Astrocyte (in vitro differentiated cells and primary cell): ENCODE data around the gene AIF1. TPM values are rescaled to one million over a fixed set of nuclear protein-coding genes. Genes with fewer than 3 reads are reported as not detected.

Experiments
- DNase-seq: peaks from one replicate; pipeline ENCODE4 v3.0.0-alpha.2; 2010; ENCODE audit warnings: low read depth
- FAIRE-seq: peaks from 2 replicates; lab custom pipeline; 2011; peaks lifted over from hg19 to GRCh38; lab: Jason Lieb, UNC
- H2AFZ ChIP-seq: 2 replicates; pipeline ENCODE4 v1.6.0; 2012; ENCODE audit warnings: low read depth, low read length, inconsistent platforms
- H3K27ac ChIP-seq: 2 replicates; pipeline ENCODE4 v1.5.1; 2011; ENCODE audit warnings: low read depth, low read length, inconsistent platforms
- H3K27me3 ChIP-seq: 2 replicates; pipeline ENCODE4 v1.6.0; 2011; ENCODE audit warnings: low read length, inconsistent platforms; ENCODE audit not compliant: insufficient read depth
- H3K36me3 ChIP-seq: 2 replicates; pipeline ENCODE4 v1.5.1; 2011; ENCODE audit warnings: low read length, inconsistent platforms; ENCODE audit not compliant: insufficient read depth
- H3K4me1 ChIP-seq: 2 replicates; pipeline ENCODE4 v1.5.1; 2011; ENCODE audit warnings: low read length, inconsistent platforms; ENCODE audit not compliant: insufficient read depth
- H3K4me2 ChIP-seq: 2 replicates; pipeline ENCODE4 v1.6.0; 2012; ENCODE audit warnings: low read length, inconsistent platforms
- H3K4me3 ChIP-seq: 2 replicates; pipeline ENCODE4 v1.5.1; 2011; ENCODE audit warnings: low read depth, mild to moderate bottlenecking, low read length, inconsistent platforms; ENCODE audit not compliant: insufficient read depth
- H3K79me2 ChIP-seq: 2 replicates; pipeline ENCODE4 v1.6.0; 2012; ENCODE audit warnings: mild to moderate bottlenecking, low read length, inconsistent platforms; ENCODE audit not compliant: insufficient read depth
- H3K9ac ChIP-seq: 2 replicates; pipeline ENCODE4 v1.6.0; 2012; ENCODE audit warnings: mild to moderate bottlenecking, low read length, inconsistent platforms
- H3K9me3 ChIP-seq: 2 replicates; pipeline ENCODE4 v1.5.1; 2012; ENCODE audit warnings: low read depth, mild to moderate bottlenecking, low read length, inconsistent platforms; ENCODE audit not compliant: insufficient read depth
- H4K20me1 ChIP-seq: 2 replicates; pipeline ENCODE4 v1.6.0; 2012; ENCODE audit warnings: low read length, inconsistent platforms; ENCODE audit not compliant: insufficient read depth
- H3K27ac Mint-ChIP-seq: one replicate; pipeline ENCODE4 v1.8.0; 2021; ENCODE audit warnings: mild to moderate bottlenecking, mixed read lengths; ENCODE audit not compliant: unreplicated experiment
- H3K27me3 Mint-ChIP-seq: one replicate; pipeline ENCODE4 v1.8.0; 2021; ENCODE audit warnings: low read depth, mixed read lengths; ENCODE audit not compliant: unreplicated experiment
- H3K36me3 Mint-ChIP-seq: one replicate; pipeline ENCODE4 v1.8.0; 2021; ENCODE audit warnings: low read depth, mixed read lengths; ENCODE audit not compliant: unreplicated experiment
- H3K4me1 Mint-ChIP-seq: one replicate; pipeline ENCODE4 v1.8.0; 2021; ENCODE audit warnings: low read depth, mixed read lengths; ENCODE audit not compliant: unreplicated experiment
- H3K4me3 Mint-ChIP-seq: one replicate; pipeline ENCODE4 v1.8.0; 2021; ENCODE audit warnings: mild to moderate bottlenecking, moderate library complexity, mixed read lengths; ENCODE audit not compliant: unreplicated experiment
- H3K9me3 Mint-ChIP-seq: one replicate; pipeline ENCODE4 v1.8.0; 2021; ENCODE audit warnings: mild to moderate bottlenecking, mixed read lengths; ENCODE audit not compliant: unreplicated experiment
- EZH2 ChIP-seq: IDR thresholded peaks from 2 replicates; pipeline ENCODE4 v1.6.1; 2012; ENCODE audit warnings: mild to moderate bottlenecking, low read length, inconsistent platforms; ENCODE audit not compliant: insufficient read depth
- total RNA-seq: library from RNA; stranded (reverse); gene quantifications from 2 replicates; pipeline ENCODE4 v1.2.1, GENCODE V29; 2021
- TF ChIP-seq, protein P1 (sequence below): IDR thresholded peaks from 2 replicates; pipeline ENCODE4 v1.5.1; 2011; ENCODE audit warnings: low read depth, mild to moderate bottlenecking, inconsistent platforms, low read length, moderate library complexity; ENCODE audit not compliant: insufficient read depth

Gene AIF1
- total RNA-seq, 1 donor from 2014 or later: not detected

DNA sequence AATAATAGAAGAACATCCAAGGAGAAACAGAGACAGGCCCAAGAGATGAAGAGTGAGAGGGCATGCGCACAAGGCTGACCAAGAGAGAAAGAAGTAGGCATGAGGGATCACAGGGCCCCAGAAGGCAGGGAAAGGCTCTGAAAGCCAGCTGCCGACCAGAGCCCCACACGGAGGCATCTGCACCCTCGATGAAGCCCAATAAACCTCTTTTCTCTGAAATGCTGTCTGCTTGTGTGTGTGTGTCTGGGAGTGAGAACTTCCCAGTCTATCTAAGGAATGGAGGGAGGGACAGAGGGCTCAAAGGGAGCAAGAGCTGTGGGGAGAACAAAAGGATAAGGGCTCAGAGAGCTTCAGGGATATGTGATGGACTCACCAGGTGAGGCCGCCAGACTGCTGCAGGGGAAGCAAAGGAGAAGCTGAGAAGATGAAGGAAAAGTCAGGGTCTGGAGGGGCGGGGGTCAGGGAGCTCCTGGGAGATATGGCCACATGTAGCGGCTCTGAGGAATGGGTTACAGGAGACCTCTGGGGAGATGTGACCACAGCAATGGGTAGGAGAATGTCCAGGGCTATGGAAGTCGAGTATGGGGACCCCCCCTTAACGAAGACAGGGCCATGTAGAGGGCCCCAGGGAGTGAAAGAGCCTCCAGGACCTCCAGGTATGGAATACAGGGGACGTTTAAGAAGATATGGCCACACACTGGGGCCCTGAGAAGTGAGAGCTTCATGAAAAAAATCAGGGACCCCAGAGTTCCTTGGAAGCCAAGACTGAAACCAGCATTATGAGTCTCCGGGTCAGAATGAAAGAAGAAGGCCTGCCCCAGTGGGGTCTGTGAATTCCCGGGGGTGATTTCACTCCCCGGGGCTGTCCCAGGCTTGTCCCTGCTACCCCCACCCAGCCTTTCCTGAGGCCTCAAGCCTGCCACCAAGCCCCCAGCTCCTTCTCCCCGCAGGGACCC is 40.6 kb upstream of the AIF1 start:
- no peak overlapping the region for H3K4me2 ChIP-seq
- H3K36me3 Mint-ChIP-seq: no peaks in the 10 kb centered on the region
- H3K79me2 ChIP-seq: no peaks in the 10 kb centered on the region
- no peaks in the 10 kb centered on the region for H3K9me3 Mint-ChIP-seq
- H3K27me3 ChIP-seq: peaks cover 3% of the 10 kb centered on the region
- H3K4me3 ChIP-seq: no peak overlapping the region
- no peaks in the 10 kb centered on the region for H3K9me3 ChIP-seq
- peaks cover 12% of the 10 kb centered on the region for H3K4me1 Mint-ChIP-seq
- H3K27ac ChIP-seq: no peak overlapping the region
- DNase-seq (no peak), FAIRE-seq (no peak)
- no peaks in the 10 kb centered on the region for H3K36me3 ChIP-seq
- no peaks in the 10 kb centered on the region for H4K20me1 ChIP-seq
- no peak overlapping the region for H2AFZ ChIP-seq
- H3K4me1 ChIP-seq: no peaks in the 10 kb centered on the region
- TF ChIP-seq EZH2: no peak
- TF ChIP-seq, protein P1, sequence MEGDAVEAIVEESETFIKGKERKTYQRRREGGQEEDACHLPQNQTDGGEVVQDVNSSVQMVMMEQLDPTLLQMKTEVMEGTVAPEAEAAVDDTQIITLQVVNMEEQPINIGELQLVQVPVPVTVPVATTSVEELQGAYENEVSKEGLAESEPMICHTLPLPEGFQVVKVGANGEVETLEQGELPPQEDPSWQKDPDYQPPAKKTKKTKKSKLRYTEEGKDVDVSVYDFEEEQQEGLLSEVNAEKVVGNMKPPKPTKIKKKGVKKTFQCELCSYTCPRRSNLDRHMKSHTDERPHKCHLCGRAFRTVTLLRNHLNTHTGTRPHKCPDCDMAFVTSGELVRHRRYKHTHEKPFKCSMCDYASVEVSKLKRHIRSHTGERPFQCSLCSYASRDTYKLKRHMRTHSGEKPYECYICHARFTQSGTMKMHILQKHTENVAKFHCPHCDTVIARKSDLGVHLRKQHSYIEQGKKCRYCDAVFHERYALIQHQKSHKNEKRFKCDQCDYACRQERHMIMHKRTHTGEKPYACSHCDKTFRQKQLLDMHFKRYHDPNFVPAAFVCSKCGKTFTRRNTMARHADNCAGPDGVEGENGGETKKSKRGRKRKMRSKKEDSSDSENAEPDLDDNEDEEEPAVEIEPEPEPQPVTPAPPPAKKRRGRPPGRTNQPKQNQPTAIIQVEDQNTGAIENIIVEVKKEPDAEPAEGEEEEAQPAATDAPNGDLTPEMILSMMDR: no peak
- no peak overlapping the region for H3K27ac Mint-ChIP-seq
- peaks cover 27% of the 10 kb centered on the region for H3K27me3 Mint-ChIP-seq
- no peak overlapping the region for H3K4me3 Mint-ChIP-seq
- H3K9ac ChIP-seq: no peak overlapping the region

DNA sequence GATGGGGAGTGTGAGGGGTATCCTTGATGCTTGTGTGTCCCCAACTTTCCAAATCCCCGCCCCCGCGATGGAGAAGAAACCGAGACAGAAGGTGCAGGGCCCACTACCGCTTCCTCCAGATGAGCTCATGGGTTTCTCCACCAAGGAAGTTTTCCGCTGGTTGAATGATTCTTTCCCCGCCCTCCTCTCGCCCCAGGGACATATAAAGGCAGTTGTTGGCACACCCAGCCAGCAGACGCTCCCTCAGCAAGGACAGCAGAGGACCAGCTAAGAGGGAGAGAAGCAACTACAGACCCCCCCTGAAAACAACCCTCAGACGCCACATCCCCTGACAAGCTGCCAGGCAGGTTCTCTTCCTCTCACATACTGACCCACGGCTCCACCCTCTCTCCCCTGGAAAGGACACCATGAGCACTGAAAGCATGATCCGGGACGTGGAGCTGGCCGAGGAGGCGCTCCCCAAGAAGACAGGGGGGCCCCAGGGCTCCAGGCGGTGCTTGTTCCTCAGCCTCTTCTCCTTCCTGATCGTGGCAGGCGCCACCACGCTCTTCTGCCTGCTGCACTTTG is 39.6 kb upstream of the AIF1 start, which contains the start of gene TNF:
Gene TNF (plus strand): TSS at position 231 of the 567 bp plus-strand sequence. CDS start 177 bp downstream, at position 408.
- H3K27ac ChIP-seq: no peak within 1 kb of the TSS
- peaks cover 3% of the 10 kb centered on the region for H3K27me3 ChIP-seq
- TF ChIP-seq EZH2: no peak
- TF ChIP-seq, protein P1: no peak
- H3K9ac ChIP-seq: no peak within 1 kb of the TSS
- Mint-ChIP-seq H3K9me3 (no peaks in the 10 kb centered on the region), H3K27me3 (peaks cover 27% of the 10 kb centered on the region), H3K27ac (no peak within 1 kb of the TSS), H3K4me3 (peak within 1 kb of the TSS; percentile 40), H3K36me3 (no peaks in the 10 kb centered on the region), H3K4me1 (peaks cover 12% of the 10 kb centered on the region)
- H3K4me1 ChIP-seq: peaks cover 1% of the 10 kb centered on the region
- H3K79me2 ChIP-seq: no peaks in the 10 kb centered on the region
- H2AFZ ChIP-seq: no peak within 1 kb of the TSS
- H3K4me3 ChIP-seq: no peak within 1 kb of the TSS
- H3K4me2 ChIP-seq: no peak within 1 kb of the TSS
- no peak for FAIRE-seq
- DNase-seq: no peak
- H3K9me3 ChIP-seq: no peaks in the 10 kb centered on the region
- H3K36me3 ChIP-seq: no peaks in the 10 kb centered on the region
- no peaks in the 10 kb centered on the region for H4K20me1 ChIP-seq
